ENCODE results near the gene PIKFYVE. TPM values are rescaled to one million over a fixed set of nuclear protein-coding genes. Genes with fewer than 3 reads are reported as not detected.

Gene PIKFYVE
- total and polyA plus RNA-seq, 2 donors = 13.0 to 25.7 TPM

GRCh38 chr2:208311321-208311720, 45.3 kb downstream of the PIKFYVE start:
- no peak for DNase-seq (ENCODE audit: low read depth in 6 of 9, low spot score in 9 of 9)
- Histone ChIP-seq H3K27ac (ENCODE audit: low read depth in 1 of 2, low read length in 1 of 2) (peak overlapping the region in 1 of 2 donors; percentile 1), H3K36me3 (ENCODE audit: control insufficient read depth in 2 of 2, insufficient read depth in 2 of 2, low read length in 1 of 2) (peaks cover 18 to 48% of the 10 kb centered on the region in 2 donors), H3K4me1 (ENCODE audit: control insufficient read depth in 2 of 2, insufficient read depth in 2 of 2, low read length in 2 of 2) (no peaks in the 10 kb centered on the region), H3K4me3 (ENCODE audit: low read length in 2 of 2) (no peak overlapping the region), H3K9me3 (ENCODE audit: control insufficient read depth in 2 of 2, insufficient read depth in 1 of 2, low read length in 1 of 2) (no peaks in the 10 kb centered on the region), H3K27me3 (ENCODE audit: control insufficient read depth in 2 of 2, insufficient read depth in 1 of 2, low read length in 1 of 2) (no peaks in the 10 kb centered on the region)
- WGBS = 94% methylated on average over 2 of the region's 2 CpGs

GRCh38 chr2:208311954-208312353, 45.9 kb downstream of the PIKFYVE start:
- 92% methylated on average over 4 of the region's 4 CpGs for WGBS
- Histone ChIP-seq H3K36me3 (ENCODE audit: control insufficient read depth in 2 of 2, insufficient read depth in 2 of 2, low read length in 1 of 2) (peaks cover 15 to 48% of the 10 kb centered on the region in 2 donors), H3K27me3 (ENCODE audit: control insufficient read depth in 2 of 2, insufficient read depth in 1 of 2, low read length in 1 of 2) (no peaks in the 10 kb centered on the region), H3K4me3 (ENCODE audit: low read length in 2 of 2) (no peak overlapping the region), H3K9me3 (ENCODE audit: control insufficient read depth in 2 of 2, insufficient read depth in 1 of 2, low read length in 1 of 2) (no peaks in the 10 kb centered on the region), H3K27ac (ENCODE audit: low read depth in 1 of 2, low read length in 1 of 2) (no peak overlapping the region), H3K4me1 (ENCODE audit: control insufficient read depth in 2 of 2, insufficient read depth in 2 of 2, low read length in 2 of 2) (no peaks in the 10 kb centered on the region)
- no peak for DNase-seq (ENCODE audit: low read depth in 6 of 9, low spot score in 9 of 9)

- Histone ChIP-seq H3K27me3 (ENCODE audit: control insufficient read depth in 2 of 2, insufficient read depth in 1 of 2, low read length in 1 of 2) (no peaks in the 10 kb centered on the region), H3K36me3 (ENCODE audit: control insufficient read depth in 2 of 2, insufficient read depth in 2 of 2, low read length in 1 of 2) (peaks cover 28 to 55% of the 10 kb centered on the region in 2 donors), H3K27ac (ENCODE audit: low read depth in 1 of 2, low read length in 1 of 2) (no peak overlapping the region), H3K4me3 (ENCODE audit: low read length in 2 of 2) (no peak overlapping the region), H3K4me1 (ENCODE audit: control insufficient read depth in 2 of 2, insufficient read depth in 2 of 2, low read length in 2 of 2) (no peaks in the 10 kb centered on the region), H3K9me3 (ENCODE audit: control insufficient read depth in 2 of 2, insufficient read depth in 1 of 2, low read length in 1 of 2) (no peaks in the 10 kb centered on the region)
- peak in 1 of 9 donors; percentile 15 for DNase-seq (ENCODE audit: low read depth in 6 of 9, low spot score in 9 of 9)
- 94% methylated on average over 8 of the region's 8 CpGs for WGBS
These were observed 49.2 kb downstream of the PIKFYVE start for GRCh38 chr2:208315081-208315788.

- H3K27me3 ChIP-seq (ENCODE audit: control insufficient read depth in 2 of 2, insufficient read depth in 1 of 2, low read length in 1 of 2) = no peaks in the 10 kb centered on the region
- no peak for DNase-seq (ENCODE audit: low read depth in 6 of 9, low spot score in 9 of 9)
- no peaks in the 10 kb centered on the region for H3K9me3 ChIP-seq (ENCODE audit: control insufficient read depth in 2 of 2, insufficient read depth in 1 of 2, low read length in 1 of 2)
- no peak overlapping the region for H3K27ac ChIP-seq (ENCODE audit: low read depth in 1 of 2, low read length in 1 of 2)
- H3K36me3 ChIP-seq (ENCODE audit: control insufficient read depth in 2 of 2, insufficient read depth in 2 of 2, low read length in 1 of 2) = peaks cover 28 to 58% of the 10 kb centered on the region in 2 donors
- H3K4me3 ChIP-seq (ENCODE audit: low read length in 2 of 2) = no peak overlapping the region
- H3K4me1 ChIP-seq (ENCODE audit: control insufficient read depth in 2 of 2, insufficient read depth in 2 of 2, low read length in 2 of 2) = no peaks in the 10 kb centered on the region
- over 99% methylated on average over 2 of the region's 2 CpGs for WGBS
These were observed 52.1 kb downstream of the PIKFYVE start for GRCh38 chr2:208318127-208318526.

DNA sequence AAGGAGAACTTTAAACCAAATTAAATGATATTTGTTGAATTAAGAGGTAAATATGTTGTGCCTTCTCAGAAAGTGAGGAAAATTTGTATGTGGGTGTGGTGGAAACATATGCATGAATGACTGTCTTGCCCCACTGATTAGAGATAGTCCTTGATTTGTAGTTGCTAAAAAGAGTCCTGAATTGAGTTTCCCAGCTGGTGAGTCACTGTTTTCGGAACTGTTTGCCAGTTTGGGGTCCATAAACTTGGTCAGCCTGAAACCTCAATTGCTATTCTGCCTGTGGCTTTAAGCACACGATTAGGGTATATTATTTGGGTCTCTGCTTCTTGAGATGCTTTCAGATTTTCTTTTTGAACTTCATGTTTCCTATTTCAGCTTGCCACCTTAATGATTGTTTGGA, 53.3 kb downstream of the PIKFYVE start:
- DNase-seq (ENCODE audit: low read depth in 6 of 9, low spot score in 9 of 9) = no peak
- Histone ChIP-seq H3K36me3 (ENCODE audit: control insufficient read depth in 2 of 2, insufficient read depth in 2 of 2, low read length in 1 of 2) (peaks cover 26 to 58% of the 10 kb centered on the region in 2 donors), H3K4me3 (ENCODE audit: low read length in 2 of 2) (no peak overlapping the region), H3K4me1 (ENCODE audit: control insufficient read depth in 2 of 2, insufficient read depth in 2 of 2, low read length in 2 of 2) (no peaks in the 10 kb centered on the region), H3K27ac (ENCODE audit: low read depth in 1 of 2, low read length in 1 of 2) (no peak overlapping the region), H3K27me3 (ENCODE audit: control insufficient read depth in 2 of 2, insufficient read depth in 1 of 2, low read length in 1 of 2) (no peaks in the 10 kb centered on the region), H3K9me3 (ENCODE audit: control insufficient read depth in 2 of 2, insufficient read depth in 1 of 2, low read length in 1 of 2) (no peaks in the 10 kb centered on the region)
- 90% methylated on average over 2 of the region's 2 CpGs for WGBS

GRCh38 chr2:208320686-208321085, 54.6 kb downstream of the PIKFYVE start:
- Histone ChIP-seq H3K27me3 (ENCODE audit: control insufficient read depth in 2 of 2, insufficient read depth in 1 of 2, low read length in 1 of 2) (no peaks in the 10 kb centered on the region), H3K27ac (ENCODE audit: low read depth in 1 of 2, low read length in 1 of 2) (no peak overlapping the region), H3K36me3 (ENCODE audit: control insufficient read depth in 2 of 2, insufficient read depth in 2 of 2, low read length in 1 of 2) (peaks cover 19 to 58% of the 10 kb centered on the region in 2 donors), H3K4me1 (ENCODE audit: control insufficient read depth in 2 of 2, insufficient read depth in 2 of 2, low read length in 2 of 2) (no peaks in the 10 kb centered on the region), H3K9me3 (ENCODE audit: control insufficient read depth in 2 of 2, insufficient read depth in 1 of 2, low read length in 1 of 2) (no peaks in the 10 kb centered on the region), H3K4me3 (ENCODE audit: low read length in 2 of 2) (no peak overlapping the region)
- 45% methylated on average over 2 of the region's 2 CpGs for WGBS
- DNase-seq (ENCODE audit: low read depth in 6 of 9, low spot score in 9 of 9) = no peak

GRCh38 chr2:208326016-208326415, 60.0 kb downstream of the PIKFYVE start:
- DNase-seq (ENCODE audit: low read depth in 6 of 9, low spot score in 9 of 9) = no peak
- H3K36me3 ChIP-seq (ENCODE audit: control insufficient read depth in 2 of 2, insufficient read depth in 2 of 2, low read length in 1 of 2) = peaks cover 16 to 70% of the 10 kb centered on the region in 2 donors
- 97% methylated on average over 4 of the region's 4 CpGs for WGBS
- H3K4me3 ChIP-seq (ENCODE audit: low read length in 2 of 2) = no peak overlapping the region
- H3K9me3 ChIP-seq (ENCODE audit: control insufficient read depth in 2 of 2, insufficient read depth in 1 of 2, low read length in 1 of 2) = no peaks in the 10 kb centered on the region
- H3K27ac ChIP-seq (ENCODE audit: low read depth in 1 of 2, low read length in 1 of 2) = no peak overlapping the region
- H3K27me3 ChIP-seq (ENCODE audit: control insufficient read depth in 2 of 2, insufficient read depth in 1 of 2, low read length in 1 of 2) = no peaks in the 10 kb centered on the region
- H3K4me1 ChIP-seq (ENCODE audit: control insufficient read depth in 2 of 2, insufficient read depth in 2 of 2, low read length in 2 of 2) = no peaks in the 10 kb centered on the region

GRCh38 chr2:208329485-208329884, 63.4 kb downstream of the PIKFYVE start:
- H3K36me3 ChIP-seq (ENCODE audit: control insufficient read depth in 2 of 2, insufficient read depth in 2 of 2, low read length in 1 of 2) = peaks cover 23 to 76% of the 10 kb centered on the region in 2 donors
- DNase-seq (ENCODE audit: low read depth in 6 of 9, low spot score in 9 of 9) = no peak
- no peaks in the 10 kb centered on the region for H3K27me3 ChIP-seq (ENCODE audit: control insufficient read depth in 2 of 2, insufficient read depth in 1 of 2, low read length in 1 of 2)
- no peaks in the 10 kb centered on the region for H3K9me3 ChIP-seq (ENCODE audit: control insufficient read depth in 2 of 2, insufficient read depth in 1 of 2, low read length in 1 of 2)
- no peaks in the 10 kb centered on the region for H3K4me1 ChIP-seq (ENCODE audit: control insufficient read depth in 2 of 2, insufficient read depth in 2 of 2, low read length in 2 of 2)
- no peak overlapping the region for H3K4me3 ChIP-seq (ENCODE audit: low read length in 2 of 2)
- H3K27ac ChIP-seq (ENCODE audit: low read depth in 1 of 2, low read length in 1 of 2) = no peak overlapping the region

DNA sequence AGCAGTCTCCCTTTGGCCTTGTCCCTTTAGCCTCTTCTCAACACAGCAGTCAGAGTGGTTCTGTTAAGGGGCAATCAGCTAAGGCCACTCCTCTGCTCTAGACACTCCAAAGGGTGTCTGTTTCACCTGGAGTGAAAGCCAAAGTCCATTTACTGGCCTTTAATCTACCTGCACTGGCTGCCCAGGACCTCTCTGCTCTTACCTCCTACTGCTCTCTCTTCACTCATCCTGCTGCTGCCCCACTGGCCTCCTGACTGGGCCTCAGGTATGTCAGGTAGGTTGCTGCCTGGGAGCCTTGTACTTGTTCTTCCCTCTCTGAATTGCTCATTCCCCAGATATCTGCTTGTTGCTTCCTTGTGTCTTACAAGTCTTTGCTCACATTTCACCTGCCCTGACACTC, 68.2 kb downstream of the PIKFYVE start:
- H3K4me1 ChIP-seq (ENCODE audit: control insufficient read depth in 2 of 2, insufficient read depth in 2 of 2, low read length in 2 of 2) = no peaks in the 10 kb centered on the region
- H3K9me3 ChIP-seq (ENCODE audit: control insufficient read depth in 2 of 2, insufficient read depth in 1 of 2, low read length in 1 of 2) = no peaks in the 10 kb centered on the region
- DNase-seq (ENCODE audit: low read depth in 6 of 9, low spot score in 9 of 9) = no peak
- no peaks in the 10 kb centered on the region for H3K27me3 ChIP-seq (ENCODE audit: control insufficient read depth in 2 of 2, insufficient read depth in 1 of 2, low read length in 1 of 2)
- H3K36me3 ChIP-seq (ENCODE audit: control insufficient read depth in 2 of 2, insufficient read depth in 2 of 2, low read length in 1 of 2) = peaks cover 21 to 64% of the 10 kb centered on the region in 2 donors
- H3K4me3 ChIP-seq (ENCODE audit: low read length in 2 of 2) = no peak overlapping the region
- H3K27ac ChIP-seq (ENCODE audit: low read depth in 1 of 2, low read length in 1 of 2) = no peak overlapping the region

Data from thymus (tissue), 11 donors.